ENCODE results near the gene MBOAT2. TPM values are rescaled to one million over a fixed set of nuclear protein-coding genes. Genes with fewer than 3 reads are reported as not detected.

MBOAT2 gene
- polyA plus RNA-seq, 1 donor (not counting 4 experiments of a cell fraction or from before 2014, with no cell fraction given): 121 TPM

GRCh38 chr2:8997631-8998030 is 5.9 kb downstream of the MBOAT2 start:
- no peak overlapping the region for H3K4me2 ChIP-seq (ENCODE audit: control insufficient read depth, extremely low read depth, insufficient read depth, low read depth, low read length)
- H3K9me1 ChIP-seq (ENCODE audit: control insufficient read depth, extremely low read depth, insufficient read depth, low read length): peaks cover 7% of the 10 kb centered on the region
- TF ChIP-seq CTCF (optimal IDR thresholded peaks at IDR 0.05 in 1 of 3, IDR thresholded peaks at IDR 0.05 in 1 of 3, conservative IDR thresholded peaks at IDR 0.05 in 1 of 3; ENCODE audit: extremely low read depth in 1 of 3, insufficient read depth in 2 of 3, low read length in 3 of 3) (no peak), EZH2 (IDR thresholded peaks at IDR 0.05; ENCODE audit: low read length) (no peak)
- no peak overlapping the region for H3K9ac ChIP-seq (ENCODE audit: control insufficient read depth, extremely low read depth, insufficient read depth, low read length)
- peaks cover 7% of the 10 kb centered on the region for H4K20me1 ChIP-seq (ENCODE audit: control insufficient read depth, extremely low read depth, insufficient read depth, low read length)
- dilution Hi-C loops (cut with MboI; ENCODE audit: extremely low pct_ligation_motif_present, low sequenced_read_pairs): no loop called here
- no peak overlapping the region for H3K4me3 ChIP-seq (ENCODE audit: control insufficient read depth in 2 of 3, extremely low read depth in 1 of 3, insufficient read depth in 2 of 3, low read depth in 1 of 3, low read length in 3 of 3)
- H2AFZ ChIP-seq (ENCODE audit: control insufficient read depth, low read length): no peak overlapping the region
- H3K79me2 ChIP-seq (ENCODE audit: control insufficient read depth, insufficient read depth, low read length): peaks cover 96% of the 10 kb centered on the region
- H3K36me3 ChIP-seq (ENCODE audit: control insufficient read depth in 2 of 2, extremely low read depth in 1 of 2, insufficient read depth in 2 of 2, low read length in 2 of 2): no peaks in the 10 kb centered on the region
- H3K27me3 ChIP-seq (ENCODE audit: control insufficient read depth, extremely low read depth, insufficient read depth, low read length): no peaks in the 10 kb centered on the region
- no peak for DNase-seq (ENCODE audit: low read depth, low spot score)
- no peaks in the 10 kb centered on the region for H3K9me3 ChIP-seq (ENCODE audit: control insufficient read depth, low read depth, low read length)
- peaks cover 42% of the 10 kb centered on the region for H3K4me1 ChIP-seq (ENCODE audit: control insufficient read depth, extremely low read depth, insufficient read depth, low read length)
- no peak for FAIRE-seq
- H3K27ac ChIP-seq (ENCODE audit: control insufficient read depth, insufficient read depth, low read length): no peak overlapping the region

GRCh38 chr2:8997108-8997507 is 6.4 kb downstream of the MBOAT2 start:
- Histone ChIP-seq H3K36me3 (ENCODE audit: control insufficient read depth in 2 of 2, extremely low read depth in 1 of 2, insufficient read depth in 2 of 2, low read length in 2 of 2) (no peaks in the 10 kb centered on the region), H4K20me1 (ENCODE audit: control insufficient read depth, extremely low read depth, insufficient read depth, low read length) (peaks cover 7% of the 10 kb centered on the region)
- dilution Hi-C loops (cut with MboI; ENCODE audit: extremely low pct_ligation_motif_present, low sequenced_read_pairs): no loop called here

More at GRCh38 chr2:8997108-8997507, 6.4 kb downstream of the MBOAT2 start:
- Histone ChIP-seq H3K9me1 (ENCODE audit: control insufficient read depth, extremely low read depth, insufficient read depth, low read length) (peaks cover 8% of the 10 kb centered on the region), H3K9me3 (ENCODE audit: control insufficient read depth, low read depth, low read length) (no peaks in the 10 kb centered on the region), H3K27ac (ENCODE audit: control insufficient read depth, insufficient read depth, low read length) (no peak overlapping the region), H3K9ac (ENCODE audit: control insufficient read depth, extremely low read depth, insufficient read depth, low read length) (no peak overlapping the region), H3K79me2 (ENCODE audit: control insufficient read depth, insufficient read depth, low read length) (peaks cover 95% of the 10 kb centered on the region), H2AFZ (ENCODE audit: control insufficient read depth, low read length) (no peak overlapping the region), H3K27me3 (ENCODE audit: control insufficient read depth, extremely low read depth, insufficient read depth, low read length) (no peaks in the 10 kb centered on the region), H3K4me1 (ENCODE audit: control insufficient read depth, extremely low read depth, insufficient read depth, low read length) (peaks cover 40% of the 10 kb centered on the region), H3K4me2 (ENCODE audit: control insufficient read depth, extremely low read depth, insufficient read depth, low read depth, low read length) (no peak overlapping the region), H3K4me3 (ENCODE audit: control insufficient read depth in 2 of 3, extremely low read depth in 1 of 3, insufficient read depth in 2 of 3, low read depth in 1 of 3, low read length in 3 of 3) (no peak overlapping the region)
- FAIRE-seq: no peak
- no peak for DNase-seq (ENCODE audit: low read depth, low spot score)
- no peak for TF ChIP-seq CTCF (optimal IDR thresholded peaks at IDR 0.05 in 1 of 3, IDR thresholded peaks at IDR 0.05 in 1 of 3, conservative IDR thresholded peaks at IDR 0.05 in 1 of 3; ENCODE audit: extremely low read depth in 1 of 3, insufficient read depth in 2 of 3, low read length in 3 of 3)
- TF ChIP-seq EZH2 (IDR thresholded peaks at IDR 0.05; ENCODE audit: low read length): no peak

Data from keratinocyte (primary cell).